Uterus (tissue), 4 donors: ENCODE measurements around the gene ST6GALNAC3. TPM values are rescaled to one million over a fixed set of nuclear protein-coding genes. Genes with fewer than 3 reads are reported as not detected.

Experiments
- DNase-seq, 2 donors: peaks; one replicate each; pipeline ENCODE4 v3.0.0-alpha.2; 2019 to 2020
- H3K27ac ChIP-seq, 2 donors: fragments of 200-600 bp; sonication (generic); 1 replicate in 1 of 2; 2 replicates in 1 of 2; pipeline ENCODE4 v1.5.1; 2016 to 2018
- H3K27me3 ChIP-seq, 2 donors: fragments of 200-600 bp; sonication (generic); one replicate each; pipeline ENCODE4 v1.5.1; 2018 to 2019; ENCODE audit warnings: control low read depth in 1 of 2
- H3K36me3 ChIP-seq, 2 donors: fragments of 200-600 bp; sonication (generic); one replicate each; pipeline ENCODE4 v1.5.1; 2019; ENCODE audit warnings: control low read depth in 1 of 2
- H3K4me1 ChIP-seq, 2 donors: fragments of 200-600 bp; sonication (generic); one replicate each; pipeline ENCODE4 v1.5.1; 2018 to 2019; ENCODE audit warnings: control low read depth in 1 of 2
- H3K4me3 ChIP-seq, 2 donors: fragments of 200-600 bp; sonication (generic); 1 replicate in 1 of 2; 2 replicates in 1 of 2; pipeline ENCODE4 v1.5.1; 2018 to 2019; ENCODE audit warnings: mild to moderate bottlenecking in 1 of 2
- H3K9me3 ChIP-seq, 2 donors: fragments of 200-600 bp; sonication (generic); one replicate each; pipeline ENCODE4 v1.5.1; 2019; ENCODE audit warnings: control low read depth in 1 of 2
- CTCF ChIP-seq, 4 experiments: fragments of 200-600 bp in 2 of 4; fragments of 450-650 bp in 2 of 4; sonication (generic) in 2 of 4; IDR thresholded peaks; one replicate each; pipeline ENCODE4 v1.5.1; 2016 to 2019; ENCODE audit warnings: antibody characterized with exemption in 4 of 4, mild to moderate bottlenecking in 2 of 4, moderate library complexity in 1 of 4
- POLR2A ChIP-seq, 2 donors: fragments of 450-650 bp; IDR thresholded peaks; one replicate each; pipeline ENCODE4 v1.6.1; 2016; ENCODE audit warnings: antibody characterized with exemption in 2 of 2, mild to moderate bottlenecking in 1 of 2, moderate library complexity in 1 of 2
- intact Hi-C: fragments of 100-400 bp; cut with DNase I; formaldehyde crosslinking; loops from one replicate; pipeline ENCODE4 v1.15.1; 2023; ENCODE audit warnings: low total_unique reads
- total RNA-seq, 4 donors: library from RNA; depleted of rRNA in 3 of 4; stranded (reverse); fragments of >200 nt in 3 of 4; gene quantifications; one replicate each; pipeline versions ENCODE4 v1.1.0 to v1.2.4, GENCODE V29; 2014 to 2023
- donor health status: DM: yes; HTN: yes; CAD: no.

The ST6GALNAC3 gene
- total RNA-seq, 4 donors from 2014 or later = 6.7 to 43.4 (median 21.1) TPM

GRCh38 chr1:76102046-76102445 lies 27.5 kb downstream of the ST6GALNAC3 start:
- H3K27ac ChIP-seq = no peak overlapping the region

GRCh38 chr1:76103034-76103433 lies 28.5 kb downstream of the ST6GALNAC3 start:
- TF ChIP-seq CTCF (IDR thresholded peaks at IDR 0.05) (no peak), POLR2A (IDR thresholded peaks at IDR 0.05) (no peak)
- Histone ChIP-seq H3K9me3 (no peaks in the 10 kb centered on the region), H3K4me3 (no peak overlapping the region), H3K27me3 (no peaks in the 10 kb centered on the region), H3K4me1 (no peaks in the 10 kb centered on the region), H3K27ac (no peak overlapping the region), H3K36me3 (no peaks in the 10 kb centered on the region)
- no peak for DNase-seq
- intact Hi-C loops = no loop called here

More at GRCh38 chr1:76102046-76102445, 27.5 kb downstream of the ST6GALNAC3 start:
- H3K4me3 ChIP-seq = no peak overlapping the region
- no peak for TF ChIP-seq POLR2A (IDR thresholded peaks at IDR 0.05)
- no peak for TF ChIP-seq CTCF (IDR thresholded peaks at IDR 0.05)
- no peak for DNase-seq
- intact Hi-C loops = no loop called here
- no peaks in the 10 kb centered on the region for H3K9me3 ChIP-seq
- no peaks in the 10 kb centered on the region for H3K4me1 ChIP-seq
- no peaks in the 10 kb centered on the region for H3K27me3 ChIP-seq
- no peaks in the 10 kb centered on the region for H3K36me3 ChIP-seq

- TF ChIP-seq POLR2A (IDR thresholded peaks at IDR 0.05) (no peak), CTCF (IDR thresholded peaks at IDR 0.05) (no peak)
- Histone ChIP-seq H3K4me3 (no peak overlapping the region), H3K36me3 (no peaks in the 10 kb centered on the region), H3K27me3 (no peaks in the 10 kb centered on the region), H3K9me3 (no peaks in the 10 kb centered on the region), H3K4me1 (no peaks in the 10 kb centered on the region), H3K27ac (no peak overlapping the region)
- intact Hi-C loops = no loop called here
- DNase-seq = no peak
These were observed 30.8 kb downstream of the ST6GALNAC3 start for GRCh38 chr1:76105372-76105771.

- Histone ChIP-seq H3K27ac (no peak overlapping the region), H3K4me3 (no peak overlapping the region), H3K27me3 (no peaks in the 10 kb centered on the region), H3K4me1 (no peaks in the 10 kb centered on the region), H3K36me3 (no peaks in the 10 kb centered on the region), H3K9me3 (no peaks in the 10 kb centered on the region)
- intact Hi-C loops = no loop called here
- no peak for TF ChIP-seq POLR2A (IDR thresholded peaks at IDR 0.05)
- TF ChIP-seq CTCF (IDR thresholded peaks at IDR 0.05) = no peak
- no peak for DNase-seq
These were observed 31.7 kb downstream of the ST6GALNAC3 start for GRCh38 chr1:76106251-76106650.

- TF ChIP-seq CTCF (IDR thresholded peaks at IDR 0.05) (no peak), POLR2A (IDR thresholded peaks at IDR 0.05) (no peak)
- H3K36me3 ChIP-seq = no peaks in the 10 kb centered on the region
- H3K9me3 ChIP-seq = no peaks in the 10 kb centered on the region
- no peak overlapping the region for H3K27ac ChIP-seq
- no peaks in the 10 kb centered on the region for H3K27me3 ChIP-seq
- H3K4me1 ChIP-seq = no peaks in the 10 kb centered on the region
- no peak for DNase-seq
- intact Hi-C loops = no loop called here
- H3K4me3 ChIP-seq = no peak overlapping the region
These were observed 32.2 kb downstream of the ST6GALNAC3 start for GRCh38 chr1:76106719-76107235.
